WTC11 (cell line): ENCODE data around the gene NOTCH2NLA.
"Not testable (repeated sequence)": the region's sequence is repeated elsewhere in the genome, so short reads cannot be mapped to it uniquely, and the experiment has no call there.

Source experiments
- E2F4 ChIP-seq: sonication (generic); formaldehyde crosslinking; IDR thresholded peaks from 2 replicates; pipeline ENCODE4 v1.8.1; 2022; ENCODE audit warnings: low read depth, mild to moderate bottlenecking, moderate library complexity, missing genetic modification reagents, borderline replicate concordance
- FOXK1 ChIP-seq: sonication (generic); formaldehyde crosslinking; IDR thresholded peaks from 2 replicates; pipeline ENCODE4 v1.8.0; 2022; ENCODE audit warnings: mild to moderate bottlenecking, moderate library complexity, missing genetic modification reagents
- FOXP1 ChIP-seq: sonication (generic); formaldehyde crosslinking; IDR thresholded peaks from 2 replicates; pipeline ENCODE4 v1.8.0; 2022; ENCODE audit warnings: missing genetic modification reagents, mild to moderate bottlenecking, moderate library complexity, borderline replicate concordance
- GABPB1 ChIP-seq: sonication (generic); formaldehyde crosslinking; IDR thresholded peaks from 2 replicates; pipeline ENCODE4 v1.8.1; 2023; ENCODE audit warnings: mild to moderate bottlenecking, missing genetic modification reagents
- NFYB ChIP-seq: sonication (generic); formaldehyde crosslinking; conservative IDR thresholded peaks from 2 replicates; pipeline ENCODE4 v1.8.0; 2022; ENCODE audit warnings: low read depth, missing genetic modification reagents
- NR3C1 ChIP-seq: sonication (generic); formaldehyde crosslinking; conservative IDR thresholded peaks from 2 replicates; pipeline ENCODE4 v1.8.1; 2023; ENCODE audit warnings: low read depth, mild to moderate bottlenecking, missing genetic modification reagents
- RELA ChIP-seq: sonication (generic); formaldehyde crosslinking; IDR thresholded peaks from 2 replicates; pipeline ENCODE4 v1.8.1; 2022; ENCODE audit warnings: missing genetic modification reagents, mild to moderate bottlenecking, borderline replicate concordance
- TF ChIP-seq, protein P1 (sequence below): fragments of 200-600 bp; IDR thresholded peaks from 2 replicates; pipeline ENCODE4 v1.8.0; 2022; ENCODE audit warnings: antibody characterized with exemption
- TF ChIP-seq, protein P2 (sequence below): sonication (generic); formaldehyde crosslinking; IDR thresholded peaks from 2 replicates; pipeline ENCODE4 v1.8.1; 2022; ENCODE audit warnings: missing genetic modification reagents, borderline replicate concordance
- TF ChIP-seq, protein P3 (sequence below): sonication (generic); formaldehyde crosslinking; conservative IDR thresholded peaks from 2 replicates; pipeline ENCODE4 v1.8.1; 2022; ENCODE audit warnings: mild to moderate bottlenecking, missing genetic modification reagents
- TF ChIP-seq, protein P4 (sequence below): sonication (generic); formaldehyde crosslinking; IDR thresholded peaks from 2 replicates; pipeline ENCODE4 v1.8.0; 2022; ENCODE audit warnings: mild to moderate bottlenecking, missing genetic modification reagents

GRCh38 chr1:146174531-146174930 lies 54.3 kb downstream of the NOTCH2NLA start:
- not testable (repeated sequence) for TF ChIP-seq NR3C1 (CRISPR knock-in tag); E2F4 (CRISPR knock-in tag); FOXK1 (CRISPR knock-in tag); RELA; GABPB1 (CRISPR knock-in tag); NFYB (CRISPR knock-in tag); FOXP1
- TF ChIP-seq, protein P1, sequence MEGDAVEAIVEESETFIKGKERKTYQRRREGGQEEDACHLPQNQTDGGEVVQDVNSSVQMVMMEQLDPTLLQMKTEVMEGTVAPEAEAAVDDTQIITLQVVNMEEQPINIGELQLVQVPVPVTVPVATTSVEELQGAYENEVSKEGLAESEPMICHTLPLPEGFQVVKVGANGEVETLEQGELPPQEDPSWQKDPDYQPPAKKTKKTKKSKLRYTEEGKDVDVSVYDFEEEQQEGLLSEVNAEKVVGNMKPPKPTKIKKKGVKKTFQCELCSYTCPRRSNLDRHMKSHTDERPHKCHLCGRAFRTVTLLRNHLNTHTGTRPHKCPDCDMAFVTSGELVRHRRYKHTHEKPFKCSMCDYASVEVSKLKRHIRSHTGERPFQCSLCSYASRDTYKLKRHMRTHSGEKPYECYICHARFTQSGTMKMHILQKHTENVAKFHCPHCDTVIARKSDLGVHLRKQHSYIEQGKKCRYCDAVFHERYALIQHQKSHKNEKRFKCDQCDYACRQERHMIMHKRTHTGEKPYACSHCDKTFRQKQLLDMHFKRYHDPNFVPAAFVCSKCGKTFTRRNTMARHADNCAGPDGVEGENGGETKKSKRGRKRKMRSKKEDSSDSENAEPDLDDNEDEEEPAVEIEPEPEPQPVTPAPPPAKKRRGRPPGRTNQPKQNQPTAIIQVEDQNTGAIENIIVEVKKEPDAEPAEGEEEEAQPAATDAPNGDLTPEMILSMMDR, result not testable (repeated sequence)
- TF ChIP-seq, protein P2, sequence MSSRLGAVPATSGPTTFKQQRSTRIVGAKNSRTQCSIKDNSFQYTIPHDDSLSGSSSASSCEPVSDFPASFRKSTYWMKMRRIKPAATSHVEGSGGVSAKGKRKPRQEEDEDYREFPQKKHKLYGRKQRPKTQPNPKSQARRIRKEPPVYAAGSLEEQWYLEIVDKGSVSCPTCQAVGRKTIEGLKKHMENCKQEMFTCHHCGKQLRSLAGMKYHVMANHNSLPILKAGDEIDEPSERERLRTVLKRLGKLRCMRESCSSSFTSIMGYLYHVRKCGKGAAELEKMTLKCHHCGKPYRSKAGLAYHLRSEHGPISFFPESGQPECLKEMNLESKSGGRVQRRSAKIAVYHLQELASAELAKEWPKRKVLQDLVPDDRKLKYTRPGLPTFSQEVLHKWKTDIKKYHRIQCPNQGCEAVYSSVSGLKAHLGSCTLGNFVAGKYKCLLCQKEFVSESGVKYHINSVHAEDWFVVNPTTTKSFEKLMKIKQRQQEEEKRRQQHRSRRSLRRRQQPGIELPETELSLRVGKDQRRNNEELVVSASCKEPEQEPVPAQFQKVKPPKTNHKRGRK, result not testable (repeated sequence)
- TF ChIP-seq, protein P3, sequence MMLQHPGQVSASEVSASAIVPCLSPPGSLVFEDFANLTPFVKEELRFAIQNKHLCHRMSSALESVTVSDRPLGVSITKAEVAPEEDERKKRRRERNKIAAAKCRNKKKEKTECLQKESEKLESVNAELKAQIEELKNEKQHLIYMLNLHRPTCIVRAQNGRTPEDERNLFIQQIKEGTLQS (CRISPR knock-in tag), result not testable (repeated sequence)
- TF ChIP-seq, protein P4, sequence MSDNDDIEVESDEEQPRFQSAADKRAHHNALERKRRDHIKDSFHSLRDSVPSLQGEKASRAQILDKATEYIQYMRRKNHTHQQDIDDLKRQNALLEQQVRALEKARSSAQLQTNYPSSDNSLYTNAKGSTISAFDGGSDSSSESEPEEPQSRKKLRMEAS (CRISPR knock-in tag), result not testable (repeated sequence)
